OCI-LY7 (cell line): Measurements from ENCODE around the gene SCPEP1.

Experiments used
- CTCF ChIP-seq: fragments of 200-600 bp; sonication (generic); conservative IDR thresholded peaks from 2 replicates; pipeline ENCODE4 v1.5.1; 2014; ENCODE audit warnings: mild to moderate bottlenecking, antibody characterized with exemption, low read length, moderate library complexity, mixed read lengths
- EZH2phosphoT487 ChIP-seq: fragments of 200-600 bp; sonication (generic); IDR thresholded peaks from 2 replicates; pipeline ENCODE4 v1.6.1; 2018; ENCODE audit warnings: low read depth, borderline replicate concordance, mild to moderate bottlenecking, mixed run types, antibody characterized with exemption, low read length, moderate library complexity, mixed read lengths

- TF ChIP-seq CTCF (0 out of 2 replicates have a peak, but pooled peaks have one; percentile 32), EZH2phosphoT487 (no peak)
Observed at GRCh38 chr17:57001541-57001940, 23.6 kb downstream of the SCPEP1 start.
